ENCODE measurements around the gene GSG1L. TPM values are rescaled to one million over a fixed set of nuclear protein-coding genes. Genes with fewer than 3 reads are reported as not detected.

The GSG1L gene
- total RNA-seq, 1 experiment from 2014 or later: not detected

GRCh38 chr16:28019218-28019617, 44.3 kb downstream of the GSG1L start:
- intact Hi-C loops (cut with micrococcal nuclease; ENCODE audit: unreplicated experiment): no loop called here
- Histone ChIP-seq H3K4me3 (no peak overlapping the region), H3K27ac (no peak overlapping the region), H2AFZ (no peak overlapping the region), H3K9me2 (ENCODE audit: insufficient read depth) (no peaks in the 10 kb centered on the region), H3K4me2 (no peak overlapping the region), H3F3A (ENCODE audit: insufficient read depth, low read depth) (no peaks in the 10 kb centered on the region), H3K9me3 (ENCODE audit: insufficient read depth, low read depth) (no peaks in the 10 kb centered on the region), H3K27me3 (ENCODE audit: insufficient read depth, low read depth) (peaks cover 99% of the 10 kb centered on the region), H3K79me2 (ENCODE audit: low read depth) (no peaks in the 10 kb centered on the region), H3K4me1 (replicated peaks; ENCODE audit: insufficient read depth) (no peaks in the 10 kb centered on the region), H4K20me1 (ENCODE audit: insufficient read depth) (no peaks in the 10 kb centered on the region), H3K36me3 (ENCODE audit: low read depth) (no peaks in the 10 kb centered on the region)
- DNase-seq: no peak
- TF ChIP-seq EZH2 (IDR thresholded peaks at IDR 0.05; ENCODE audit: low read depth) (no peak), CTCF (conservative IDR thresholded peaks at IDR 0.05) (no peak)
- no TSS peak for BruUV-seq (replicated peaks)
- ChIA-PET POLR2A (ENCODE audit: unreplicated experiment) (no interaction called here), CTCF (no interaction called here)

GRCh38 chr16:28014851-28015250, 48.7 kb downstream of the GSG1L start:
- intact Hi-C loops (cut with micrococcal nuclease; ENCODE audit: unreplicated experiment): no loop called here
- Histone ChIP-seq H3K27ac (no peak overlapping the region), H3K4me2 (no peak overlapping the region), H3K4me1 (replicated peaks; ENCODE audit: insufficient read depth) (no peaks in the 10 kb centered on the region), H3K27me3 (ENCODE audit: insufficient read depth, low read depth) (peaks cover 97% of the 10 kb centered on the region), H3K4me3 (no peak overlapping the region), H2AFZ (no peak overlapping the region), H3K9me2 (ENCODE audit: insufficient read depth) (no peaks in the 10 kb centered on the region), H3K79me2 (ENCODE audit: low read depth) (no peaks in the 10 kb centered on the region), H3F3A (ENCODE audit: insufficient read depth, low read depth) (no peaks in the 10 kb centered on the region), H4K20me1 (ENCODE audit: insufficient read depth) (no peaks in the 10 kb centered on the region), H3K36me3 (ENCODE audit: low read depth) (no peaks in the 10 kb centered on the region), H3K9me3 (ENCODE audit: insufficient read depth, low read depth) (no peaks in the 10 kb centered on the region)
- DNase-seq: no peak
- ChIA-PET CTCF (no interaction called here), POLR2A (ENCODE audit: unreplicated experiment) (no interaction called here)
- BruUV-seq (replicated peaks): no TSS peak
- TF ChIP-seq EZH2 (IDR thresholded peaks at IDR 0.05; ENCODE audit: low read depth) (no peak), CTCF (conservative IDR thresholded peaks at IDR 0.05) (no peak)

GRCh38 chr16:28013878-28014277, 49.6 kb downstream of the GSG1L start:
- no peak overlapping the region for H3K4me3 ChIP-seq
- peaks cover 97% of the 10 kb centered on the region for H3K27me3 ChIP-seq (ENCODE audit: insufficient read depth, low read depth)
- H3K4me2 ChIP-seq: no peak overlapping the region
- no peak overlapping the region for H2AFZ ChIP-seq
- no peaks in the 10 kb centered on the region for H3K79me2 ChIP-seq (ENCODE audit: low read depth)
- ChIA-PET POLR2A (ENCODE audit: unreplicated experiment) (no interaction called here), CTCF (no interaction called here)
- no peaks in the 10 kb centered on the region for H3K36me3 ChIP-seq (ENCODE audit: low read depth)
- TF ChIP-seq CTCF (conservative IDR thresholded peaks at IDR 0.05) (no peak), EZH2 (IDR thresholded peaks at IDR 0.05; ENCODE audit: low read depth) (no peak)
- H3K27ac ChIP-seq: no peak overlapping the region
- intact Hi-C loops (cut with micrococcal nuclease; ENCODE audit: unreplicated experiment): no loop called here
- no peaks in the 10 kb centered on the region for H3K4me1 ChIP-seq (replicated peaks; ENCODE audit: insufficient read depth)
- BruUV-seq (replicated peaks): no TSS peak
- no peaks in the 10 kb centered on the region for H3F3A ChIP-seq (ENCODE audit: insufficient read depth, low read depth)
- no peaks in the 10 kb centered on the region for H3K9me2 ChIP-seq (ENCODE audit: insufficient read depth)
- no peaks in the 10 kb centered on the region for H3K9me3 ChIP-seq (ENCODE audit: insufficient read depth, low read depth)
- no peaks in the 10 kb centered on the region for H4K20me1 ChIP-seq (ENCODE audit: insufficient read depth)
- DNase-seq: no peak

All from PC-9 (cell line).